ENCODE data around the gene TLK2. TPM values are rescaled to one million over a fixed set of nuclear protein-coding genes. Genes with fewer than 3 reads are reported as not detected.

The TLK2 gene
- polyA plus RNA-seq, 3 donors, result 70.4 to 77.2 (median 73.3) TPM

DNA sequence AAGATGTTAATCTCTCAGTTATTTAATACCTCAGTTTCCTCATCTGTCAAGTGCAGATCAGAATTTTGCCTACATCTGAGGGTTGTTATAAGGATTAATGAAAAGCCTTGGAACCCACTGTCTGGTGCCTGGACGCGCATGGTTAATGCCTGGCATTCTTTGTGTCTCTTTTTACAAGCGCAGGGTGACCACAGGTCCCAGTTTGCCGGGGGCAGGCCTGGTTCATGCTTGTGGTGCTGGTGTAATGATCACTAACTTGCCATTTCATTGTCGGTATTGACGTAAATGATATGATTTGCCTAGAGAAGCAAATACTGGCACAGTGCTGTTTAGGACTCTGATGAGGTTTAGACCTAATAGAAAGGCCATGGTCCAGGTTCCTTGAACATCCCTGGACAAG, 172.0 kb downstream of the TLK2 start:
- DNase-seq (ENCODE audit: low read depth in 3 of 3, low spot score in 2 of 3), result no peak

DNA sequence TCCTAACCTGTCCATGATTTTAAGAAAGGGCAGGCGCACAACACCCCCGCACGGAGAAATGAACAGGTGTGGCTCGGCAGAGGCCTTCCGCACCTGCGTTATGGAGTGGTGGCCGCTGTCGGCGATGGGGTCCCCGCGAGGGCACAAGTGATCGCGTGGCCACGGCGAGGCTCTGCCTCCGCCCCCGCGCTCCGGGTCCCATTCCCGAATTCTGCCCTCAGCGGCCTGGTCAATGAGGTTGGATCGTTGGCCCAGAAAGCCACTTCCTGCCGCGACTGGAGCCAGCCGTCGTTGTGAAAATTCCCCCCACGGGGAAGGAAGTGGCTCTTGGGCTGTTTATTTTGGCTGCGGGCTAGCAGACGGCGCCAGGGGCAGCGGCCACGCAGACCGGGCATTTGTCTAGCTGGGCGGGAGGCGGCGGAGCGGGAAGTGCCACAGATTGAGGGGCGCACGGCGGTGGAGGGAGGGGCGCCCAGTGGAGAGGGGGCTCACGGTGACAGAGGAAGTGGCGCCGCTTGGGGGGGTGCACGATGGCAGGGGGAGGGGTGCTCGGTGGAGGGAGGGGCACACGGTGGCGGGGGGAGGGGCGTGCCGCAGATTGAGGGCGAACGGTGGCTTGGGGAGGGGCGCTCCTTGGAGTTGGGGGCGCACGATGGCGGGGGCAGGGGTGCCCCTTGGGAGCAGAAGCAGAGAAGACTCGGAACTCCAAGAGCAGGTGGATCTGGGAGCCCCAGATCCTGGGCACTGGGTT, 173.8 kb downstream of the TLK2 start:
- DNase-seq (ENCODE audit: low read depth in 3 of 3, low spot score in 2 of 3), result no peak

DNA sequence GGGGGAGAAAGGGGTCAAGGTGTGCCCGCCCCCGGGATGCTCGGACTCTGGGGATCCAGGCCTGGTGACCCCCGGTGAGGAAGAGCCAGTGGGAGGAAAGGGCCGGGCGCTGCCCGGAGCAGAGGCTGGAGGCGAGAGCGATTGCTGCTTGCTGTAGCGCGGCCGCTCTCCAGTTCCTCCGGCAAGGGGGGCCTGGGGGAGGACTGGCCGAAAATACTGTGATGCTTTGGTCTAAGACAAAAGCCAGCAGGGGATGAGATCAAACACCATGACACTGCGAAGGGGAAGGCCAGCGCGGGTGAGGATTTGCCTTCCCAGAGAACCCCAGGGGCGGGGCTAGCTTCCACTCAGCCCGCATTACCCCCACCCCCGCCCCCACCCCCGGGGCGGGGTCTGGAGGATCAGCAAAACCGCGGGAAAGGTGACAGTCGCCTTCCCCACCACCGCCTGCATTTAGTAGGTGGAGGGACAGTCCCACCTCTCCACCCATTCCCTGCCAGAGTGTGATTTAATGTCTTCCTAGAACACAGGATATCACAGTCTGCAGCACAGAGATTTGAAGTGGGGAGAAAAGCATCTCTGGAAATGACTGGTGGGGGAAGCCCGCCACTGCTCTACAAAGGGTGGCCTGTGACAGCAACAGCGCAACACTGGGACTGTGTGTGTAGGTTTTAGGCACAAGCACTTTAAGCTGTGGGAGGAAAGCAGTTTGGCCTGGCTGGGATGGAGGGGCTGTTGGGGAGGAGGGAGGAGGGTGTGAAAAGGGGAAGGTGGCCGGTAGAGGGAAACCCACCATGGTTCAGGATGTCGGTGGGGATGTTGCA, 174.6 kb downstream of the TLK2 start:
- no peak for DNase-seq (ENCODE audit: low read depth in 3 of 3, low spot score in 2 of 3)

DNA sequence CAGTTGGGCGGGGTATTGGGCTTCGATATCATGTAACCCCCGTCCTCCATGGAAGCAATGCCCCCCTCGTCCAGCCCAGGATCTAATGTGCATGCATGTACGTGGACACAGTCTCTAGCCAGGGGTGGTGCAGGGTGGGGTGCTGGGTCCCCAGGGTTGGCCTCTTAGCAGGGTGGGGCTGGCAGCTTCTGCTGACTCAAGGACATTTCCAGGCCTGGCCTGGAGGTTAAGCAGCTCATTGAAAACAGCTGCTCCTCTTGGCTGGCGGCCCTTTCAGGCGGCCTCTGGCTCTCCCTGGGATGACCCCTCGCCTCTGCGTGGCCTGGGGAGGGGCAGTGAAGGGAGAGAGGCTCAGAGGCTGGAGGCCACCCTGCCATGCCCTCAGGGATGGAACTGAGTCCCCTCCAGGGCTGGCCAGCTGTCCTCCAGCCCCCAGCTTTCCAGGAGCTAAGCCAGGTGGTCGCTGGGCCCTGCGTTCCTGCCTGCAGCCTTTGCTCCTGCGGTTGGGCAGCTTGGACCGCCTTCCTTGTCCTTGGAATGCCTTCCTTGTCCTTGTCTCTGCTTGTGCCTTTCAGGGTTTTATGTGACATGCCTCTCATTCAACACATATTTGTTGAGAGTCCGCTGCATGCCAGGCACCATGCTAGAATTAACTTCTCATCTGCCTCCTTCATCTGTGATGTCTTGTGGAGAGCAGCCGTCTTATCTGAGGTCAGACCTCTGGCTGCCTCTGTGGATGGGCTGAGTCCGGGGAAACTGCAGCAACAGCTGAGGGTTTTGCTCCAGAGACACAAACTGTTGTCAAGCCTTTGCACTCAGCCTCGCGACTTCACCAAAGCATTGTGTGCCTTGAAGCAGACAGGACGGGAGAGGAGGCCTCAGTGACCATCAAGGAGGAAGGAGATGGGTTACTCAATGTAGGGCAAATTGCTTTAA, 175.5 kb downstream of the TLK2 start:
- no peak for DNase-seq (ENCODE audit: low read depth in 3 of 3, low spot score in 2 of 3)

DNA sequence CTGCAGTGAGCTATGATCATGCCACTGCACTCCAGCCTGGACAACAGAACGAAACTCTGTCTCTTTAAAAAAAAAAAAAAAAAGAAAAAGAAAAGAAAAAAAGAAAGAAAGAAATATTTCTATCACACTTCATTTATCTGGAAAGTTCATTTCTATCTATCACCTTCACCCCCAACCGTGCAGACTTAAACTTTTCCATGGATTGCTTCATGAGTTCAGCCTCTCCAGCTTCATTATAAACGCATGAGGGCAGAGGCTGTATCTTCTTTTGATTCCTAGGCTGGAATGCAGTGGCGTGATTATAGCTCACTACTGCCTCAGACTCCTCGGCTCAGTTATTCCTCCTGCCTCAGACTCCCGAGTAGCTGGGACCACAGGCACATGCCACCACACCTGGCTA, 177.0 kb downstream of the TLK2 start:
- DNase-seq (ENCODE audit: low read depth in 3 of 3, low spot score in 2 of 3), result no peak

DNA sequence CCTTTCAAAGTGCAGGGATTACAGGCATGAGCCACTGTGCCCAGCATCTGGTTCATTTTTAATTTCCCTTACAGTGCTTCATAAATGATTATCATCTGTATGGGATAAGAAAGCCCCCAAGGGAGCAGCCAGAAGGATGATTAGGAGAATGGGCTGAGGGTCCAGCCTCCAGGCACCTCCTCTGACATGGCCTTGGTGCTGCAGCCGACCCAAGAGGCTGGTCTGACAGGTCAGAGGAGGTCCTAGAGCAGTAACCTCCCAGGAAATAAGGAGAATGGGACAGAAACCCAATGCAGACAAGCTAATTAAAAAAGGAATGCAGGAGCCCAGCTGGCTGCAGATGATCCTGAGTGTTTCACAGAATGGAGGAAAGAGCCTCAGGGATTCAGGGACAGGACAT, 177.8 kb downstream of the TLK2 start:
- DNase-seq (ENCODE audit: low read depth in 3 of 3, low spot score in 2 of 3), result no peak

DNA sequence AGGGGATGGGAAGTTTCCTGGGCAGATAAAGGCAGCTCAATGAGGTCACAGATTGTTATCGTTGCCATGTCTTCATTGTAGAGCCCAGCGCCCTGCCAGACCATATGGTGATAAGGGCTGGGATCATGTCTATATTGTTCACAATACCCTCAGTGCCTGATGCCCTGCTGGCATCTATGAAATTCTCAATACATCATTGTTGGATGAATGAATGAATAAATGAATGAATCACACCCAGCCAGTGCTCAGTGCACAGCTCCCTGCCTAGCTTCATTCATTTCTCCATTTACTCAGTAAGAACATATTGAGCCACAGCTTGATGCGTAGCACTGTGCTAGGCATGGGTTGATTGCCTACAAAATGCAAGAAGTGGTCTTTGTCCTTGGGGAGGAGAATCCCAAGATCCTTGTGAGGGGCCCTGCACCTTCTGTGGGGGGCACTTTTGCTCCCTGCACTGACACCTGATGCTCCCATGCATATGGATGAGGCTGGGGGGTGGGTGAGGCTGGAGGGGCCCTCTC, 178.6 kb downstream of the TLK2 start:
- DNase-seq (ENCODE audit: low read depth in 3 of 3, low spot score in 2 of 3), result no peak

DNA sequence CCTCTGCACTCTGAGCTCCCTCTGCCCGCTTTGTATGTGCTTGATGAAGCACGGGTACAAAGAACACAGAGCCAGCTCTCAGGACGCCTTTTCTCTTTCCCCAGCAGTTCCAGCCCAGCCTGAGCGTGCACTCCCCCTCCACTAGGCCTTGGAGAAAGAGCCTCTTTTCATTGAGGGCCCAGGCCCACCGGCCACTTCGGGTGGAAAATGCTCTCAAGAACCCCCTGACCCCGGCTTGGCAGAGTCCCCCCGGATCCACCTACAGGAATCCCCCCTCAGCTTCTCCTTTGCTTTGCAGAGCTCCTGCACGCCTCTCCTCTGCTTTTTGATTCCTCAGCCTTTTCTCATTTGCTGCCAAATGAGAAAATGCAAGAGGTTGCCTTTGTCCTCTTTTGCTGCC, 179.1 kb downstream of the TLK2 start:
- DNase-seq (ENCODE audit: low read depth in 3 of 3, low spot score in 2 of 3), result no peak

DNA sequence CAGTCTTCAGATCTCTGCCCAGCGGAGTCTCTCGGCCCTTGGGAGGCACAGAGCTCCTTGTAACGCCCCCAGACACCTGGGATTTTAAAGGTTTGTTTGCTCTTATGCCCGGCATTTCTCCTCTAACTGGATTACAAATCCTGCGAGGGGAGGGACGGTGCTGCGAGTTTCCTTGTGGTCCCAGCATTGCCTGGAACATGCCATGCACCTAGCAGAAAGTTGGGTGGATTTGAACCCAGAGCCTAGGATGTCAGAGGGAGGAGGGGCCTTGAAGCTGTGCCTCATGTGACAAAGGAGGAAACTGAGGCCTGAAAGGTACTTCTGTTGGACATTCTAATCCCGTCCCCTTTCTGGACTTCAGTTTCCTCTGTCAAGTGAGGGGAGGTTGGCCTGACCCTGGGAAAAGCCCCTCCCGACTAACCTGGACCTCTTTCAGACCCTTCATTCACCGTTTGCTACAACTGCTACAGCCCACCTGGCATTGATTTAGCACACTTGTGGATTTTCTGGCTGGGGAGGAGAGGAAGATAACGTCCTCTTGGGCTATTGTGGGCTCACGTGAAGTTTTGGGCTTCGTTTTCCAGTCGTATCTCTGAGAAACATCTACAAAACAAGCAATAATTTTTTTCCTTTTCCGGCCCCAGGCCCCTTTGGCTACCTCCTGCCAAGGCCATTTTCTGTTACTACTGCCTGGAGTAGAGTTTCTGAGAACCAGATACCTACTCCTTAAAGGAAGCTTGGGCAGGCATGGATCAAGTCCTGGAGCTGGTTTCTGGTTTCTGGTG, 179.7 kb downstream of the TLK2 start:
- no peak for DNase-seq (ENCODE audit: low read depth in 3 of 3, low spot score in 2 of 3)

DNA sequence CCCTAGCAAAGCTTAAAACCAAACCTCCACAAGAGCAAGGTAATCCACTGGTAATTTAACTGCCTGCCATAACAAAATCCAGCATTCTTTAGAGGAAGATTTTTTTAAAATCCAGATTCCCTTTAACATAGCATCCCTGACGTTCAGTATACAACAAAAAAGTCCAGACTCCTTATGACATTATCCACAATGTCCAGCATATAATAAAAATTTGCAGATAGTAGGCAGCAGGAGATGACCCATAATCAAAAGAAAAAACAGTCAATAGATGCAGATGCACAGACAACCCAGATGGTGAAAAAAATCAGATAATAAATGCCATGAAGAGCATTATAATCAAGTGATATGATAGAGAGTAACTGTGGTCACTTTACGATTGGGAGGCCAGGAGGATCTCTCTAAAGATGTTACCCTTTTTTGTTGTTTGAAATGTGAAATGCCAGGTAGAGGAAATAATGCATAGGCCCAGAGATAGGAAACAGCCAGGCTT, 182.0 kb downstream of the TLK2 start:
- no peak for DNase-seq (ENCODE audit: low read depth in 3 of 3, low spot score in 2 of 3)

DNA sequence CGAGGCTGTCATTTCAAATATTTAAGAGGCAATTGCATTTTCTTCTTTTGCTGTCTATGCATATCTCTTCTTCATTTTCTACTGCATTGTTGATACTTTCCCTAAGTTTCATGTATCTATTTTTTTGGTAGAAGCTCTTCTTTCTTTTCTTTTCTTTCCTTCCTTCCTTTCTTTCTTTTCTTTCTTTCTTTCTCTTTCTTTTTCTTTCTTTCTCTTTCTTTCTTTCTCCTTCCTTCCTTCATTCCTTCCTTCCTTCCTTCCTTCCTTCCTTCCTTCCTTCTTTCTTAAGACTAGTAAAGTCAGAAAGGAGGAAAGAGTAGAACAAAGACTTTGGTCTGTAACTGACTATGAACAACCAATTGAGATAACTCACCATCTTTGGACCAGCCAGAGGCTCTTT, 182.7 kb downstream of the TLK2 start:
- no peak for DNase-seq (ENCODE audit: low read depth in 3 of 3, low spot score in 2 of 3)

DNA sequence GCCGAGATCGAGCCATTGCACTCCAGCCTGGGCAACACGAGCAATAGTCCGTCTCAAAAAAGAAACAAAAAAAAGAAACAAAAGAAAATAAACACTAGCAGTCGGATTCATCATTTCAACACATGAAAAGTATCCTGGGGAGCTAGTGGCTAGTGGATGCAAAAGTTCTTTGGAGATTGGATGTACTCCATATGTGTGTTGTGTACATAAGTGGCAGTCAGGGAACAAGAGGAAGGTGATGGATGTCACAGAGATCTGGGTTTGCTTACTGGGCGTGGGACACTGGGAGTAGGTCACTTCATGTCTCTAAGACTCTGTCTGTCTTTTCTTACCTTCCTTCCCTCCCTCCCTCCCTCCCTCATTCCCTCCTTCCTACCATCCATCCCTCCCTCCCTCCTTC, 184.2 kb downstream of the TLK2 start:
- DNase-seq (ENCODE audit: low read depth in 3 of 3, low spot score in 2 of 3), result no peak

Other genes starting within 250 kb of the TLK2 start
- under 1 TPM; 0.17 to 0.35 (median 0.24) TPM for gene EFCAB3, start 98.3 kb upstream of the TLK2 start, polyA plus RNA-seq (ENCODE audit: insufficient read length in 3 of 3)
- 10 to 100 TPM; 19.0 to 22.5 (median 22.0) TPM for gene METTL2A, start 54.9 kb upstream of the TLK2 start, polyA plus RNA-seq (ENCODE audit: insufficient read length in 3 of 3)
- 10 to 100 TPM; 52.0 to 56.7 (median 55.8) TPM for gene MRC2, start 148.8 kb downstream of the TLK2 start, polyA plus RNA-seq (ENCODE audit: insufficient read length in 3 of 3)